CD14-positive monocyte (primary cell): ENCODE results near the gene ZNF296. TPM values are rescaled to one million over a fixed set of nuclear protein-coding genes. Genes with fewer than 3 reads are reported as not detected.
A peak's percentile ranks its signal among the peaks of the same experiment; 100 is the strongest.

Experiments used
- DNase-seq, 3 donors: peaks; one replicate each; pipeline ENCODE4 v3.0.0-alpha.2; 2011 to 2022
- H2AFZ ChIP-seq: 2 replicates; pipeline ENCODE4 v1.6.0; 2012; ENCODE audit warnings: mild to moderate bottlenecking, low read depth, low read length, inconsistent platforms; ENCODE audit not compliant: insufficient read depth, poor library complexity, severe bottlenecking
- H3K27ac ChIP-seq, 2 donors: 1 replicate in 1 of 2; 2 replicates in 1 of 2; pipeline ENCODE4 v1.5.1; 2012 to 2013; ENCODE audit warnings: low read length in 2 of 2, control low read depth in 1 of 2, inconsistent platforms in 1 of 2, low read depth in 1 of 2, mild to moderate bottlenecking in 1 of 2
- H3K27me3 ChIP-seq, 2 donors: one replicate each; pipeline versions ENCODE4 v1.6.0 to v1.6.1; 2011 to 2013; ENCODE audit warnings: low read length in 2 of 2; ENCODE audit not compliant: control insufficient read depth in 2 of 2, insufficient read depth in 2 of 2
- H3K36me3 ChIP-seq, 2 donors: replicated peaks in 1 of 2; 1 replicate in 1 of 2; 2 replicates in 1 of 2; pipeline versions ENCODE4 v1.5.1 to v1.6.1; 2012 to 2013; ENCODE audit warnings: low read length in 2 of 2, control low read depth in 1 of 2, inconsistent platforms in 1 of 2, mild to moderate bottlenecking in 1 of 2; ENCODE audit not compliant: insufficient read depth in 2 of 2, control insufficient read depth in 1 of 2
- H3K4me1 ChIP-seq, 2 donors: 1 replicate in 1 of 2; 2 replicates in 1 of 2; pipeline versions ENCODE4 v1.5.1 to v1.6.1; 2012 to 2013; ENCODE audit warnings: low read length in 2 of 2, control low read depth in 1 of 2, inconsistent platforms in 1 of 2, mild to moderate bottlenecking in 1 of 2, moderate library complexity in 1 of 2; ENCODE audit not compliant: insufficient read depth in 2 of 2, control insufficient read depth in 1 of 2
- H3K4me2 ChIP-seq: replicated peaks from 2 replicates; pipeline ENCODE3; 2012; ENCODE audit warnings: low read length, moderate library complexity, mild to moderate bottlenecking; ENCODE audit not compliant: poor library complexity, severe bottlenecking; ENCODE audit errors: extremely low read depth
- H3K4me3 ChIP-seq, 3 experiments: fragments of 200-600 bp in 1 of 3; sonication (generic) in 1 of 3; replicated peaks in 1 of 3; 1 replicate in 2 of 3; 2 replicates in 1 of 3; pipeline ENCODE4 v1.5.1; 2011 to 2013; ENCODE audit warnings: low read length in 3 of 3, mild to moderate bottlenecking in 3 of 3, control low read depth in 2 of 3, low read depth in 2 of 3, inconsistent platforms in 1 of 3, moderate library complexity in 1 of 3
- H3K79me2 ChIP-seq: 2 replicates; pipeline ENCODE4 v1.6.0; 2012; ENCODE audit warnings: mild to moderate bottlenecking, control low read depth, inconsistent platforms, low read length, moderate library complexity; ENCODE audit not compliant: insufficient read depth
- H3K9ac ChIP-seq: 2 replicates; pipeline ENCODE4 v1.6.0; 2017; ENCODE audit warnings: low read length, mild to moderate bottlenecking; ENCODE audit not compliant: insufficient read depth, poor library complexity, severe bottlenecking
- H3K9me3 ChIP-seq, 2 donors: replicated peaks in 1 of 2; 1 replicate in 1 of 2; 2 replicates in 1 of 2; pipeline versions ENCODE4 v1.5.1 to v1.6.1; 2012 to 2013; ENCODE audit warnings: low read length in 2 of 2, control low read depth in 1 of 2; ENCODE audit not compliant: control insufficient read depth in 1 of 2, insufficient read depth in 1 of 2
- H4K20me1 ChIP-seq: 2 replicates; pipeline ENCODE4 v1.6.0; 2012; ENCODE audit warnings: mild to moderate bottlenecking, low read length, control low read depth, moderate library complexity; ENCODE audit not compliant: insufficient read depth
- H3K27ac Mint-ChIP-seq, 7 donors: one replicate each; pipeline ENCODE4 v1.8.0; 2020; ENCODE audit warnings: mild to moderate bottlenecking in 7 of 7, mixed read lengths in 7 of 7, moderate library complexity in 6 of 7, inconsistent platforms in 2 of 7
- H3K27me3 Mint-ChIP-seq, 3 donors: one replicate each; pipeline ENCODE4 v1.8.0; 2021 to 2022; ENCODE audit warnings: low read depth in 3 of 3, mild to moderate bottlenecking in 3 of 3, mixed read lengths in 3 of 3, moderate library complexity in 3 of 3, inconsistent platforms in 1 of 3
- H3K36me3 Mint-ChIP-seq, 2 donors: one replicate each; pipeline ENCODE4 v1.8.0; 2020; ENCODE audit warnings: mixed read lengths in 2 of 2, inconsistent platforms in 1 of 2, mild to moderate bottlenecking in 1 of 2
- H3K4me1 Mint-ChIP-seq: one replicate; pipeline ENCODE4 v1.8.0; 2020; ENCODE audit warnings: mild to moderate bottlenecking, mixed read lengths
- H3K4me3 Mint-ChIP-seq, 2 donors: one replicate each; pipeline ENCODE4 v1.8.0; 2020; ENCODE audit warnings: mild to moderate bottlenecking in 2 of 2, mixed read lengths in 2 of 2, moderate library complexity in 1 of 2
- H3K9me3 Mint-ChIP-seq, 7 donors: one replicate each; pipeline ENCODE4 v1.8.0; 2020 to 2022; ENCODE audit warnings: mixed read lengths in 7 of 7, mild to moderate bottlenecking in 6 of 7, moderate library complexity in 6 of 7, inconsistent platforms in 2 of 7
- CTCF ChIP-seq: fragments of 200-600 bp; IDR thresholded peaks from one replicate; pipeline ENCODE4 v1.8.0; 2022; ENCODE audit warnings: antibody characterized with exemption, mild to moderate bottlenecking
- WGBS: methylation state at CpG from one replicate; pipeline ENCODE4 v1.1.5; 2013; ENCODE audit warnings: missing lambda C conversion rate; ENCODE audit not compliant: insufficient coverage; 5-methylcytosine and 5-hydroxymethylcytosine counted together
- intact Hi-C, 2 donors: fragments of 100-400 bp; cut with micrococcal nuclease; formaldehyde crosslinking; loops; one replicate each; pipeline versions ENCODE4 v1.15.0 to v1.15.1; 2023
- polyA plus RNA-seq, 3 donors: library from polyadenylated mRNA; depleted of rRNA in 1 of 3; unstranded in 2 of 3; stranded (reverse) in 1 of 3; fragments of 300-500 nt in 2 of 3; fragments of >200 nt in 1 of 3; fragmentation: Illumina TruSeq in 2 of 3; gene quantifications; 1 replicate in 2 of 3; 2 replicates in 1 of 3; pipeline ENCODE4 v1.2.3, GENCODE V29; 2012 to 2021

The ZNF296 gene
- polyA plus RNA-seq, 3 donors, result 3.8 to 7.2 (median 6.5) TPM

DNA sequence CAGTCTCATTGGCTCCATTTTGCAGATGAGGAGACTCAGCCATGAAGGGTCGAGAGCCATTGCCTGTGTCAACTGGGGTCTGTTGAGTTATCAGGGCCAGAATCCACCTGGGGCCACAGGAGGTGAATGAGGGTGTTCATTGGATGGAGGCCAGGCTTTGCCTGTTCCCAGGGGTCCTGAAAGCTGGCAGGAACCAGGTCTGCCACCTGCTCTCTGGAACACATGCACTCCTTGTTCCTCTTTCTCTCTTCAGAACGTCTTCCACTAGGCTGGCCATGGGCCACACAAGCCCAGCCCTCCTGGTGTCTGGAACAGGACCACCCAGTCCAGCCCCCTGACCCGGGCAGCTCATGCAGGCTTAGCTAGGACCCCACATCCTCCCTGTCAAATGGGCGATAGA, 37.8 kb upstream of the ZNF296 start:
- intact Hi-C loops, result no loop called here

DNA sequence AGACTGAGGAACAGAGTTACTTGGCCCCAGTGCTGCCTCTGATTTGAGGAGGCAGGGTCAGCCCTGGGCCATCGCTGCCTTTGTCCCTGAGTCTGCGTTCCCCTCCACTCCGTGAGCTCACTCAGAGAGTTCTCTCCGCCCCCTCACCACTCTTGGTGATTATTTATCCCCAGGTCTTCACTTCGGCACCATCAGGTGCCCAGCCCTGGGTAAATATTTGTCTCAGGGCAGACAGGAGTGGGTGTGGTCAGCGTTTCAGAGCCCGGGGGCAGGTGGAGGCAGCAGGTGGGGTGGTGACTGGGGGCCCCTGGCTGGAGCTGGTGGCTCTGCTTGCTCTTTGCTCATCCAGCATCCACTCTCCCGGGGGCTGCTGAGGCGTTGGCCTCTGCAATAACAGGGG, 37.4 kb upstream of the ZNF296 start:
- DNase-seq, result no peak
- H3K9ac ChIP-seq, result no peak overlapping the region
- Mint-ChIP-seq H3K27me3 (peaks cover 3 to 6% (median 3%) of the 10 kb centered on the region in 3 donors), H3K4me3 (no peak overlapping the region), H3K36me3 (peaks cover 3 to 12% of the 10 kb centered on the region in 2 donors), H3K27ac (peak overlapping the region in 1 of 7 donors; percentile 68), H3K9me3 (peaks cover 0 to 6% (median 0%) of the 10 kb centered on the region in 7 donors), H3K4me1 (peaks cover 46% of the 10 kb centered on the region)
- peaks cover 63% of the 10 kb centered on the region for H3K79me2 ChIP-seq
- no peaks in the 10 kb centered on the region for H3K36me3 ChIP-seq
- H4K20me1 ChIP-seq, result peaks cover 75% of the 10 kb centered on the region
- peaks cover 27 to 35% of the 10 kb centered on the region in 2 donors for H3K4me1 ChIP-seq
- H3K4me3 ChIP-seq, result no peak overlapping the region
- H3K9me3 ChIP-seq, result no peaks in the 10 kb centered on the region
- H3K4me2 ChIP-seq, result no peak overlapping the region
- H2AFZ ChIP-seq, result no peak overlapping the region
- no peak for TF ChIP-seq CTCF
- 82% methylated on average over 7 of the region's 9 CpGs for WGBS
- intact Hi-C loops, result no loop called here
- no peak overlapping the region for H3K27ac ChIP-seq
- no peaks in the 10 kb centered on the region for H3K27me3 ChIP-seq

More for the DNA sequence above, 37.8 kb upstream of the ZNF296 start:
- H3K4me1 Mint-ChIP-seq, result peaks cover 49% of the 10 kb centered on the region
- Histone ChIP-seq H3K27ac (no peak overlapping the region), H3K79me2 (peaks cover 61% of the 10 kb centered on the region), H3K4me2 (no peak overlapping the region), H3K4me1 (peaks cover 27 to 35% of the 10 kb centered on the region in 2 donors), H4K20me1 (peaks cover 79% of the 10 kb centered on the region), H2AFZ (no peak overlapping the region), H3K4me3 (no peak overlapping the region), H3K9ac (no peak overlapping the region), H3K9me3 (no peaks in the 10 kb centered on the region), H3K36me3 (no peaks in the 10 kb centered on the region), H3K27me3 (no peaks in the 10 kb centered on the region)
- peak overlapping the region in 1 of 7 donors; percentile 43 for H3K27ac Mint-ChIP-seq
- no peak overlapping the region for H3K4me3 Mint-ChIP-seq
- H3K27me3 Mint-ChIP-seq, result peaks cover 6 to 7% (median 7%) of the 10 kb centered on the region in 3 donors
- no peak for DNase-seq
- WGBS, result 38% methylated on average over 2 of the region's 4 CpGs
- H3K9me3 Mint-ChIP-seq, result peaks cover 0 to 6% (median 0%) of the 10 kb centered on the region in 7 donors
- TF ChIP-seq CTCF, result no peak
- H3K36me3 Mint-ChIP-seq, result peaks cover under 1 to 7% of the 10 kb centered on the region in 2 donors
